Endothelial cell of umbilical vein (primary cell): Measurements from ENCODE around the gene SIPA1L3. TPM values are rescaled to one million over a fixed set of nuclear protein-coding genes. Genes with fewer than 3 reads are reported as not detected.

Experiments
- BruUV-seq: library from RNA; stranded (reverse); fragments of 400-500 nt; replicated peaks from 2 replicates; lab custom pipeline; 2021; lab: Mats Ljungman, UMichigan
- CTCF ChIA-PET: fragments of 300-600, 350-600 bp; sonication (Branson Sonifier 250); formaldehyde crosslinking; loops from one replicate; lab custom pipeline; 2021; ENCODE audit warnings: antibody characterized with exemption, inconsistent platforms; lab: Charles Lee
- POLR2A ChIA-PET: fragments of 300-600, 350-600 bp; sonication (Branson Sonifier 250); formaldehyde crosslinking; loops from one replicate; lab custom pipeline; 2021; ENCODE audit warnings: antibody characterized with exemption, inconsistent platforms; lab: Charles Lee
- DNase-seq: peaks from one replicate; pipeline ENCODE4 v3.0.0-alpha.2; 2011; ENCODE audit warnings: low read depth, low spot score
- FAIRE-seq: peaks from 2 replicates; lab custom pipeline; 2011; peaks lifted over from hg19 to GRCh38; lab: Jason Lieb, UNC
- H2AFZ ChIP-seq: 2 replicates; pipeline ENCODE4 v1.6.0; 2012; ENCODE audit warnings: low read depth, low read length, control low read depth, inconsistent platforms
- H3K27ac ChIP-seq: 2 replicates; pipeline ENCODE4 v1.5.1; 2011; ENCODE audit warnings: low read depth, mild to moderate bottlenecking, control low read depth, low read length, moderate library complexity; ENCODE audit not compliant: insufficient read depth
- H3K27me3 ChIP-seq, 2 experiments: 2 replicates each; pipeline versions ENCODE4 v1.6.0 to v1.6.1; 2011; ENCODE audit warnings: low read length in 2 of 2, mixed read lengths in 1 of 2; ENCODE audit not compliant: control insufficient read depth in 2 of 2, insufficient read depth in 2 of 2
- H3K36me3 ChIP-seq, 2 experiments: 2 replicates in 1 of 2; 3 replicates in 1 of 2; pipeline ENCODE4 v1.5.1; 2011; ENCODE audit warnings: low read length in 2 of 2, mild to moderate bottlenecking in 1 of 2, moderate library complexity in 1 of 2; ENCODE audit not compliant: control insufficient read depth in 2 of 2, insufficient read depth in 2 of 2; ENCODE audit errors: extremely low read depth in 1 of 2
- H3K4me1 ChIP-seq: 3 replicates; pipeline ENCODE4 v1.5.1; 2011; ENCODE audit warnings: mild to moderate bottlenecking, low read length; ENCODE audit not compliant: control insufficient read depth, insufficient read depth; ENCODE audit errors: extremely low read depth
- H3K4me2 ChIP-seq: 2 replicates; pipeline ENCODE4 v1.6.1; 2011; ENCODE audit warnings: low read length, control low read depth, mixed read lengths; ENCODE audit not compliant: insufficient read depth
- H3K4me3 ChIP-seq, 3 experiments: fragments of 200-600 bp in 1 of 3; sonication (generic), shearing (Covaris generic) in 1 of 3; replicated peaks in 1 of 3; 2 replicates each; pipeline ENCODE4 v1.5.1; 2011 to 2016; ENCODE audit warnings: control low read depth in 3 of 3, low read length in 3 of 3, mild to moderate bottlenecking in 2 of 3, inconsistent platforms in 1 of 3, low read depth in 1 of 3, moderate library complexity in 1 of 3; ENCODE audit not compliant: insufficient read depth in 1 of 3
- H3K79me2 ChIP-seq: 2 replicates; pipeline ENCODE4 v1.6.0; 2012; ENCODE audit warnings: low read length, inconsistent platforms; ENCODE audit not compliant: control insufficient read depth, insufficient read depth
- H3K9ac ChIP-seq: replicated peaks from 2 replicates; pipeline ENCODE3; 2011; ENCODE audit warnings: low read length, control low read depth; ENCODE audit not compliant: insufficient read depth; ENCODE audit errors: extremely low read depth
- H3K9me1 ChIP-seq: replicated peaks from 3 replicates; pipeline ENCODE4 v1.6.0; 2011; ENCODE audit warnings: mild to moderate bottlenecking, low read length; ENCODE audit not compliant: control insufficient read depth, insufficient read depth; ENCODE audit errors: extremely low read depth
- H3K9me3 ChIP-seq: replicated peaks from 2 replicates; pipeline ENCODE4 v1.5.1; 2012; ENCODE audit warnings: low read length, inconsistent platforms; ENCODE audit not compliant: control insufficient read depth, insufficient read depth
- H4K20me1 ChIP-seq: replicated peaks from 2 replicates; pipeline ENCODE3; 2011; ENCODE audit warnings: mild to moderate bottlenecking, low read length; ENCODE audit not compliant: control insufficient read depth, insufficient read depth; ENCODE audit errors: extremely low read depth
- CTCF ChIP-seq, 2 donors: IDR thresholded peaks; 1 replicate in 1 of 2; 2 replicates in 1 of 2; pipeline ENCODE4 v1.5.1; 2011; ENCODE audit warnings: low read length in 2 of 2, mild to moderate bottlenecking in 2 of 2, moderate library complexity in 2 of 2, control low read depth in 1 of 2, inconsistent platforms in 1 of 2, low read depth in 1 of 2; ENCODE audit not compliant: insufficient read depth in 1 of 2; ENCODE audit errors: extremely low read depth in 1 of 2
- EZH2 ChIP-seq: IDR thresholded peaks from 2 replicates; pipeline ENCODE4 v1.6.1; 2012; ENCODE audit warnings: borderline replicate concordance, low read depth, mild to moderate bottlenecking, moderate library complexity, low read length, inconsistent platforms; ENCODE audit not compliant: severe bottlenecking
- FOS ChIP-seq: IDR thresholded peaks from 2 replicates; pipeline ENCODE4 v1.6.1; 2011; ENCODE audit warnings: mild to moderate bottlenecking, low read length, moderate library complexity, borderline replicate concordance; ENCODE audit not compliant: insufficient read depth
- GATA2 ChIP-seq: IDR thresholded peaks from 2 replicates; pipeline ENCODE4 v1.7.0; 2011; ENCODE audit warnings: low read depth, mild to moderate bottlenecking, moderate library complexity, mixed read lengths, low read length; ENCODE audit not compliant: insufficient read length, insufficient read depth
- JUN ChIP-seq: IDR thresholded peaks from 2 replicates; pipeline ENCODE4 v1.6.1; 2011; ENCODE audit warnings: borderline replicate concordance, low read depth; ENCODE audit not compliant: insufficient read length, insufficient read depth
- MAX ChIP-seq: IDR thresholded peaks from 2 replicates; pipeline ENCODE4 v1.6.1; 2011; ENCODE audit not compliant: insufficient read depth, insufficient read length
- MYC ChIP-seq: IDR thresholded peaks from one replicate; pipeline ENCODE4 v1.6.1; 2011; ENCODE audit warnings: mild to moderate bottlenecking, low read depth, low read length
- POLR2A ChIP-seq: IDR thresholded peaks from 2 replicates; pipeline ENCODE4 v1.6.1; 2012; ENCODE audit warnings: low read depth, mild to moderate bottlenecking, control low read depth, low read length
- POLR2AphosphoS5 ChIP-seq: IDR thresholded peaks from 2 replicates; pipeline ENCODE4 v1.6.1; 2012; ENCODE audit warnings: low read depth, mild to moderate bottlenecking, control low read depth, low read length, moderate library complexity; ENCODE audit not compliant: insufficient read depth
- dilution Hi-C: fragments of 300-500 bp; cut with MboI; formaldehyde crosslinking; loops from one replicate; pipeline ENCODE4 v1.15.0; 2019; ENCODE audit warnings: low sequenced_read_pairs; ENCODE audit not compliant: extremely low pct_ligation_motif_present
- intact Hi-C: fragments of 100-400 bp; cut with micrococcal nuclease; formaldehyde crosslinking; loops from one replicate; pipeline ENCODE4 v1.10.0; 2022
- polyA plus RNA-seq, 4 experiments: library from polyadenylated mRNA; depleted of rRNA in 3 of 4; stranded (reverse) in 3 of 4; unstranded in 1 of 4; fragments of >200 nt; gene quantifications; 2 replicates each; pipeline versions ENCODE4 v1.2.1 to v1.2.3, GENCODE V29; 2011 to 2012; ENCODE audit warnings: missing spikeins in 1 of 4
- total RNA-seq: library from RNA; stranded (reverse); gene quantifications from 2 replicates; pipeline ENCODE4 v1.2.3, GENCODE V29; 2021

Gene SIPA1L3
- total and polyA plus RNA-seq, 2 donors (not counting 3 experiments of a cell fraction or from before 2014, with no cell fraction given) = 14.2 to 47.2 TPM

GRCh38 chr19:38162632-38163031, 255.6 kb downstream of the SIPA1L3 start:
- Histone ChIP-seq H3K9me3 (no peaks in the 10 kb centered on the region), H3K79me2 (no peaks in the 10 kb centered on the region), H3K27me3 (no peaks in the 10 kb centered on the region), H3K9me1 (no peaks in the 10 kb centered on the region), H3K27ac (no peak overlapping the region), H3K4me1 (no peaks in the 10 kb centered on the region), H4K20me1 (no peaks in the 10 kb centered on the region), H2AFZ (no peak overlapping the region), H3K9ac (no peak overlapping the region), H3K4me3 (no peak overlapping the region), H3K36me3 (peaks cover 0 to 33% of the 10 kb centered on the region in 2 experiments), H3K4me2 (no peak overlapping the region)
- intact Hi-C loops = no loop called here
- no peak for DNase-seq
- POLR2A ChIA-PET = no interaction called here
- dilution Hi-C loops = no loop called here
- no TSS peak for BruUV-seq
- no peak for FAIRE-seq
- CTCF ChIA-PET = no interaction called here
- no peak for TF ChIP-seq GATA2
- no peak for TF ChIP-seq POLR2A
- no peak for TF ChIP-seq MYC
- no peak for TF ChIP-seq MAX
- TF ChIP-seq FOS = no peak
- no peak for TF ChIP-seq EZH2
- TF ChIP-seq POLR2AphosphoS5 = no peak
- TF ChIP-seq CTCF (IDR thresholded peaks at IDR 0.05; ENCODE audit: extremely low read depth in 1 of 2, insufficient read depth in 1 of 2, low read depth in 1 of 2, low read length in 2 of 2) = no peak
- no peak for TF ChIP-seq JUN
